ENCODE measurements around the gene BUD13.
A peak's percentile ranks its signal among the peaks of the same experiment; 100 is the strongest.

The BUD13 gene

DNA sequence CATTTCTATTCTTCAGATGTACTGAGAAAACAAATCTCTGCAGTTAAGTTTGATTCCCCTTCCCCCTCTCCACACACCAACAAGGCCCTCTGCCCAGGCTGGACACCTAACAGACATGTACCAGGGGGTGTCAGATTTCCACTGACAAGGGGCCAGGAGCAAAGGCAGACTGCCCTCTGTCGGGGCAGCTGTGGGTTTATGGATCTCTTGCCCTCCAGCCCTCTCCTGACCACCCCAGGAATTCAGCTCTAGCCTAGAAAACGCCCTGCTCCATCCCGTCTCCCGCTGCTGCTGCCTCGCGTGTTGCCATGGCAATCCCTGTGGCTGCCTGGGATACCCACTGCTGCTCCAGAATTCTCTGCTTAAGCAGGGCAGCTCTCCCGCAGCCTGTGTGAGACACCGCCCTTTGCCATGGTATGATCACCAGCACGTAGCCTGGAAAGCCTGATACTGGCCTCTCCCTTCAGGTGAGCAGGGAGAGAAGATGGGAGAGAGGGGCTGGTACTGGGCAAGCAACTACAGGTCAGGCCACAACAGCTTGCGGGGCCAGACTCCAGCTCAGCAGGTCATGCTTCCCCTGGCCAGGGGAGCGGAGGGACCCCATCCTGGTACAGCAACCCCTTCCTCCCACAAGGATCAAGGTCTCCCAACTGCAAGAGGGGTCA is 41.6 kb downstream of the BUD13 start:
- TF ChIP-seq ZNF837 (tag by site-specific recombination; IDR thresholded peaks at IDR 0.05) (no peak), ZIC2 (tag by site-specific recombination; IDR thresholded peaks at IDR 0.05) (peak; percentile 49; the same call in 1 of the 2 replicates)
- POLR2A ChIA-PET: no interaction called here
- H3K27ac ChIP-seq (ENCODE audit: extremely low read depth, low read depth, low read length): no peak overlapping the region
- no peaks in the 10 kb centered on the region for H3K36me3 ChIP-seq (ENCODE audit: control insufficient read depth in 2 of 2, insufficient read depth in 1 of 2, low read length in 2 of 2)
- H3K4me1 ChIP-seq (ENCODE audit: control insufficient read depth, insufficient read depth, low read length): no peaks in the 10 kb centered on the region
- H3K9me3 ChIP-seq (ENCODE audit: control insufficient read depth, insufficient read depth, low read depth, low read length): no peaks in the 10 kb centered on the region
- CTCF ChIA-PET: interaction anchor here (0.7 to 5.4 kb wide), 5 partner anchors 12 to 532 kb away, joined by 3 to 72 read pairs (median 3); no protein-coding TSS in a partner anchor
- H3K4me3 ChIP-seq (ENCODE audit: low read depth, low read length): no peak overlapping the region

DNA sequence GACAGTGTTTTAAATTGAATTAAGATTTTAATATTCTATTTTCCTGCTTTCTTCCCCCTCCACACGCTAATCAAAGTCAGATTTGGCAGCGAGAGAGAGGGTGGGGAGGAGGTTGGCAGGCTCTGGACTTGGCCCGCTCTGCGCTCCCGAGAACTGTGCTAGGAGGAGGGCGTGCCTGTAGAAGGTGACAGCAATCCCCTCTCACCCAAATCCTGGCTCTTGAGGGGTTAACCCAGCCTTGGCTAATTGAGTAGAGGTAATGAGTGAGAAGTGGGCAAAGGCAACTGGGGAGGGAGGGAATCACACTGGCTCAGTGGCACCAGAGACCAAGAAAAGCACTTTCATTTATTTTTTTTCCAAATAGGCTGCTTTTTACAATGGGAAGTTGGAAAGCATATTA is 42.2 kb downstream of the BUD13 start:
- Histone ChIP-seq H3K27ac (ENCODE audit: extremely low read depth, low read depth, low read length) (no peak overlapping the region), H3K4me1 (ENCODE audit: control insufficient read depth, insufficient read depth, low read length) (no peaks in the 10 kb centered on the region), H3K36me3 (ENCODE audit: control insufficient read depth in 2 of 2, insufficient read depth in 1 of 2, low read length in 2 of 2) (no peaks in the 10 kb centered on the region), H3K4me3 (ENCODE audit: low read depth, low read length) (no peak overlapping the region), H3K9me3 (ENCODE audit: control insufficient read depth, insufficient read depth, low read depth, low read length) (no peaks in the 10 kb centered on the region)
- ChIA-PET CTCF (interaction anchor here (0.5 to 5.4 kb wide), 3 partner anchors 12 to 490 kb away, joined by 3 to 72 read pairs (median 3); no protein-coding TSS in a partner anchor), POLR2A (no interaction called here)
- TF ChIP-seq ZNF404 (tag by site-specific recombination; IDR thresholded peaks at IDR 0.05) (no peak), ZNF292 (tag by site-specific recombination; IDR thresholded peaks at IDR 0.05; ENCODE audit: borderline replicate concordance, low read depth) (no peak), OSR2 (tag by site-specific recombination; IDR thresholded peaks at IDR 0.05) (no peak), ZNF366 (tag by site-specific recombination; conservative IDR thresholded peaks at IDR 0.05) (no peak), ZNF394 (tag by site-specific recombination; IDR thresholded peaks at IDR 0.05; ENCODE audit: borderline replicate concordance) (no peak), HOXA7 (CRISPR knock-in tag; IDR thresholded peaks at IDR 0.05; ENCODE audit: borderline replicate concordance) (no peak), ZNF324 (tag by site-specific recombination; IDR thresholded peaks at IDR 0.05) (no peak), WT1 (tag by site-specific recombination; IDR thresholded peaks at IDR 0.05) (no peak), ZNF585B (tag by site-specific recombination; IDR thresholded peaks at IDR 0.05) (no peak), PRDM1 (tag by site-specific recombination; IDR thresholded peaks at IDR 0.05) (no peak), BCL11A (tag by site-specific recombination; IDR thresholded peaks at IDR 0.05; ENCODE audit: low read depth) (no peak), ZNF184 (tag by site-specific recombination; IDR thresholded peaks at IDR 0.05) (no peak), ZNF768 (tag by site-specific recombination; IDR thresholded peaks at IDR 0.05) (no peak), ZNF266 (tag by site-specific recombination; IDR thresholded peaks at IDR 0.05; ENCODE audit: low read depth) (no peak), ZNF426 (tag by site-specific recombination; IDR thresholded peaks at IDR 0.05) (no peak)
- TF ChIP-seq, protein P1, sequence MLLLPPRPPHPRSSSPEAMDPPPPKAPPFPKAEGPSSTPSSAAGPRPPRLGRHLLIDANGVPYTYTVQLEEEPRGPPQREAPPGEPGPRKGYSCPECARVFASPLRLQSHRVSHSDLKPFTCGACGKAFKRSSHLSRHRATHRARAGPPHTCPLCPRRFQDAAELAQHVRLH (tag by site-specific recombination; IDR thresholded peaks at IDR 0.05): no peak
- TF ChIP-seq, protein P2, sequence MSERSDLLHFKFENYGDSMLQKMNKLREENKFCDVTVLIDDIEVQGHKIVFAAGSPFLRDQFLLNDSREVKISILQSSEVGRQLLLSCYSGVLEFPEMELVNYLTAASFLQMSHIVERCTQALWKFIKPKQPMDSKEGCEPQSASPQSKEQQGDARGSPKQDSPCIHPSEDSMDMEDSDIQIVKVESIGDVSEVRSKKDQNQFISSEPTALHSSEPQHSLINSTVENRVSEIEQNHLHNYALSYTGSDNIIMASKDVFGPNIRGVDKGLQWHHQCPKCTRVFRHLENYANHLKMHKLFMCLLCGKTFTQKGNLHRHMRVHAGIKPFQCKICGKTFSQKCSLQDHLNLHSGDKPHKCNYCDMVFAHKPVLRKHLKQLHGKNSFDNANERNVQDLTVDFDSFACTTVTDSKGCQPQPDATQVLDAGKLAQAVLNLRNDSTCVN (tag by site-specific recombination; optimal IDR thresholded peaks at IDR 0.05): no peak

DNA sequence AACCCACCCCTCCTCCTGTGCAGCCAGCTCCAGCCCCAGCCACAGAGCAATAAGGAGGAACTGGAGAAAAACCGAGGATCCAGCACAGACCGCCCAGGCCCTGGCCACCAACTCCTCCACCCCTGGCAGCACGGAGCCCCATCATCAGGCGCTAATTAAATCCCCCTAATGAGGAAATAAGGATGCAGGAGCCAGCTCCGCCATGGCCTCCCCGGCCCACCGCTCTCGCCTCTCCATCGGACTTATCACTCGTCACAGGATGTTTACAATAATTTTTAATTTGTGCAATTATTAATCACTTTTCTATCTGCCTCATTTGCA is 42.6 kb downstream of the BUD13 start:
- ChIA-PET CTCF (interaction anchor here (0.5 to 5.4 kb wide), 2 partner anchors 13 to 64 kb away, joined by 3 to 72 read pairs; no protein-coding TSS in a partner anchor), POLR2A (no interaction called here)
- Histone ChIP-seq H3K4me1 (ENCODE audit: control insufficient read depth, insufficient read depth, low read length) (no peaks in the 10 kb centered on the region), H3K36me3 (ENCODE audit: control insufficient read depth in 2 of 2, insufficient read depth in 1 of 2, low read length in 2 of 2) (no peaks in the 10 kb centered on the region), H3K9me3 (ENCODE audit: control insufficient read depth, insufficient read depth, low read depth, low read length) (no peaks in the 10 kb centered on the region), H3K27ac (ENCODE audit: extremely low read depth, low read depth, low read length) (no peak overlapping the region), H3K4me3 (ENCODE audit: low read depth, low read length) (no peak overlapping the region)
- no peak for TF ChIP-seq ZNF19 (tag by site-specific recombination; IDR thresholded peaks at IDR 0.05; ENCODE audit: low read depth)
- TF ChIP-seq ZNF211 (tag by site-specific recombination; IDR thresholded peaks at IDR 0.05; ENCODE audit: low read depth): no peak
- no peak for TF ChIP-seq ZNF561 (tag by site-specific recombination; IDR thresholded peaks at IDR 0.05; ENCODE audit: borderline replicate concordance)
- TF ChIP-seq, protein P3, sequence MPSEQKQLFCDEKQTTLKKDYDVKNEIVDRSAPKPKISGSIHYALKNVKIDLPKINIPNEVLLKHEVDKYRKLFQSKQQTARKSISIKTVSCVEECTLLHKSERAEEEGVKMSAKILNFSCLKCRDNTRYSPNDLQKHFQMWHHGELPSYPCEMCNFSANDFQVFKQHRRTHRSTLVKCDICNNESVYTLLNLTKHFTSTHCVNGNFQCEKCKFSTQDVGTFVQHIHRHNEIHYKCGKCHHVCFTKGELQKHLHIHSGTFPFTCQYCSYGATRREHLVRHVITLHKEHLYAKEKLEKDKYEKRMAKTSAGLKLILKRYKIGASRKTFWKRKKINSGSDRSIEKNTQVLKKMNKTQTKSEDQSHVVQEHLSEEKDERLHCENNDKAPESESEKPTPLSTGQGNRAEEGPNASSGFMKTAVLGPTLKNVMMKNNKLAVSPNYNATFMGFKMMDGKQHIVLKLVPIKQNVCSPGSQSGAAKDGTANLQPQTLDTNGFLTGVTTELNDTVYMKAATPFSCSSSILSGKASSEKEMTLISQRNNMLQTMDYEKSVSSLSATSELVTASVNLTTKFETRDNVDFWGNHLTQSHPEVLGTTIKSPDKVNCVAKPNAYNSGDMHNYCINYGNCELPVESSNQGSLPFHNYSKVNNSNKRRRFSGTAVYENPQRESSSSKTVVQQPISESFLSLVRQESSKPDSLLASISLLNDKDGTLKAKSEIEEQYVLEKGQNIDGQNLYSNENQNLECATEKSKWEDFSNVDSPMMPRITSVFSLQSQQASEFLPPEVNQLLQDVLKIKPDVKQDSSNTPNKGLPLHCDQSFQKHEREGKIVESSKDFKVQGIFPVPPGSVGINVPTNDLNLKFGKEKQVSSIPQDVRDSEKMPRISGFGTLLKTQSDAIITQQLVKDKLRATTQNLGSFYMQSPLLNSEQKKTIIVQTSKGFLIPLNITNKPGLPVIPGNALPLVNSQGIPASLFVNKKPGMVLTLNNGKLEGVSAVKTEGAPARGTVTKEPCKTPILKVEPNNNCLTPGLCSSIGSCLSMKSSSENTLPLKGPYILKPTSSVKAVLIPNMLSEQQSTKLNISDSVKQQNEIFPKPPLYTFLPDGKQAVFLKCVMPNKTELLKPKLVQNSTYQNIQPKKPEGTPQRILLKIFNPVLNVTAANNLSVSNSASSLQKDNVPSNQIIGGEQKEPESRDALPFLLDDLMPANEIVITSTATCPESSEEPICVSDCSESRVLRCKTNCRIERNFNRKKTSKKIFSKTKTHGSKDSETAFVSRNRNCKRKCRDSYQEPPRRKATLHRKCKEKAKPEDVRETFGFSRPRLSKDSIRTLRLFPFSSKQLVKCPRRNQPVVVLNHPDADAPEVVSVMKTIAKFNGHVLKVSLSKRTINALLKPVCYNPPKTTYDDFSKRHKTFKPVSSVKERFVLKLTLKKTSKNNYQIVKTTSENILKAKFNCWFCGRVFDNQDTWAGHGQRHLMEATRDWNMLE (tag by site-specific recombination; conservative IDR thresholded peaks at IDR 0.05; ENCODE audit: low read depth): no peak
- no peak for TF ChIP-seq KLF1 (tag by site-specific recombination; IDR thresholded peaks at IDR 0.05)
- TF ChIP-seq ZNF202 (tag by site-specific recombination; IDR thresholded peaks at IDR 0.05; ENCODE audit: borderline replicate concordance): no peak
- TF ChIP-seq ZNF792 (tag by site-specific recombination; IDR thresholded peaks at IDR 0.05): no peak
- TF ChIP-seq OVOL3 (tag by site-specific recombination; IDR thresholded peaks at IDR 0.05): no peak
